Smooth muscle cell of the brain vasculature (primary cell): ENCODE results near the gene MKRN1.
"Not testable (repeated sequence)": the region's sequence is repeated elsewhere in the genome, so short reads cannot be mapped to it uniquely, and the experiment has no call there.

Source experiments
- DNase-seq: peaks from one replicate; pipeline ENCODE4 v3.0.0-alpha.2; 2012; ENCODE audit warnings: low read depth, low spot score

Gene MKRN1

GRCh38 chr7:140435252-140435895 is 43.9 kb downstream of the MKRN1 start:
- no peak for DNase-seq

GRCh38 chr7:140433396-140433795 is 45.9 kb downstream of the MKRN1 start:
- DNase-seq: no peak

- DNase-seq: no peak
Observed at GRCh38 chr7:140426130-140426529, 53.2 kb downstream of the MKRN1 start.

GRCh38 chr7:140425718-140426117 is 53.6 kb downstream of the MKRN1 start:
- no peak for DNase-seq

GRCh38 chr7:140423501-140423900 is 55.8 kb downstream of the MKRN1 start:
- DNase-seq: no peak

- DNase-seq: no peak
Observed at GRCh38 chr7:140421521-140421920, 57.8 kb downstream of the MKRN1 start.

GRCh38 chr7:140418653-140419052 is 60.7 kb downstream of the MKRN1 start:
- no peak for DNase-seq

GRCh38 chr7:140418156-140418472 is 61.2 kb downstream of the MKRN1 start:
- not testable (repeated sequence) for DNase-seq

GRCh38 chr7:140417456-140418155 is 61.7 kb downstream of the MKRN1 start:
- DNase-seq: no peak

GRCh38 chr7:140416560-140416959 is 62.7 kb downstream of the MKRN1 start:
- DNase-seq: no peak

- DNase-seq: not testable (repeated sequence)
Observed at GRCh38 chr7:140415816-140416215, 63.5 kb downstream of the MKRN1 start.

GRCh38 chr7:140415361-140415760 is 63.9 kb downstream of the MKRN1 start:
- DNase-seq: no peak

GRCh38 chr7:140404565-140405065 is 74.7 kb downstream of the MKRN1 start:
- no peak for DNase-seq

GRCh38 chr7:140403878-140404564 is 75.3 kb downstream of the MKRN1 start, which contains the start of gene RAB19:
RAB19 (plus strand) TSS chr7:140404058; CDS start chr7:140407647, 3,589 bp downstream.
- no peak for DNase-seq
